HS-5 (cell line): Measurements from ENCODE around the gene FCHO1.
"Not testable (repeated sequence)": the region's sequence is repeated elsewhere in the genome, so short reads cannot be mapped to it uniquely, and the experiment has no call there.

Source experiments
- DNase-seq: peaks from one replicate; pipeline ENCODE4 v3.0.0-alpha.2; 2012; ENCODE audit warnings: low read depth

The FCHO1 gene

DNA sequence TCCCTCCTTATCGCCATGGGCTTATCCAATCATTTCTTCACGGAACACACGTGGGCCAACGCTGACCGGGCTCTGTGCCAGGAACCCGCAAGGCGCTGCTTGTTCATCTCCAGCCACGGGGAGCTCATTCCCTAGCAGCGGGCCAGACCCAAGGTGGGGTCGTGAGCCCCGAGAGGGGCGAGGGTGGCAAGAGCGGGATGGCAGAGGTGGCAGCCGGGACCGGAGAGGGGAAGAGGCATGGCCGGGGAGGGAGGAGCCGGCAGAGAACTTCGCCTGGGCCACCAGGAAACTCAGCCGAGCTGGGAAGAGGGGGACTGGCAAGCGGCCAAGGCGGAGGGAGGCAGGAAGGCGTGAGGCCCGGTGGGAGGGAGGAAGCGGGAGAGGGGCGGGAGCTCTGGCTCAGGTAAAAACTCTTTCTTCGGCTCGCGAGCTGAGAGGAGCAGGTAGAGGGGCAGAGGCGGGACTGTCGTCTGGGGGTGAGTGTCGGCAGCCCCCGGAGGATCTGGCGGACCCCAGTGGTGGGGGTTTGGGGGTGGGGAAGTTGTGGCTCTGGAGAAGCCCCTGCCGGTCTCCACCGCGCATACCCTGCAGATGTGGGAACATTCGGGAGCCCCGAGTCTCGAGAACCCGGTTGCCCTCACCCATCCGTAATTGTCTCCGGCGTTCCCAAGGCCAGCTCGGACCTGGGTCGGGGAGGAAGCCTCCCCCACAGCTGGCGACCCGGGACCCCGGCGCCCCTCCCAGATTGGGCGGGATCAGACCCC lies 43.6 kb downstream of the FCHO1 start, which contains the start of gene B3GNT3:
B3GNT3 (plus strand) TSS at position 408 of the 764 bp plus-strand sequence. CDS start 12,670 bp downstream, outside the sequence.
- DNase-seq: no peak

GRCh38 chr19:17795495-17795856 lies 44.2 kb downstream of the FCHO1 start:
- DNase-seq: no peak

DNA sequence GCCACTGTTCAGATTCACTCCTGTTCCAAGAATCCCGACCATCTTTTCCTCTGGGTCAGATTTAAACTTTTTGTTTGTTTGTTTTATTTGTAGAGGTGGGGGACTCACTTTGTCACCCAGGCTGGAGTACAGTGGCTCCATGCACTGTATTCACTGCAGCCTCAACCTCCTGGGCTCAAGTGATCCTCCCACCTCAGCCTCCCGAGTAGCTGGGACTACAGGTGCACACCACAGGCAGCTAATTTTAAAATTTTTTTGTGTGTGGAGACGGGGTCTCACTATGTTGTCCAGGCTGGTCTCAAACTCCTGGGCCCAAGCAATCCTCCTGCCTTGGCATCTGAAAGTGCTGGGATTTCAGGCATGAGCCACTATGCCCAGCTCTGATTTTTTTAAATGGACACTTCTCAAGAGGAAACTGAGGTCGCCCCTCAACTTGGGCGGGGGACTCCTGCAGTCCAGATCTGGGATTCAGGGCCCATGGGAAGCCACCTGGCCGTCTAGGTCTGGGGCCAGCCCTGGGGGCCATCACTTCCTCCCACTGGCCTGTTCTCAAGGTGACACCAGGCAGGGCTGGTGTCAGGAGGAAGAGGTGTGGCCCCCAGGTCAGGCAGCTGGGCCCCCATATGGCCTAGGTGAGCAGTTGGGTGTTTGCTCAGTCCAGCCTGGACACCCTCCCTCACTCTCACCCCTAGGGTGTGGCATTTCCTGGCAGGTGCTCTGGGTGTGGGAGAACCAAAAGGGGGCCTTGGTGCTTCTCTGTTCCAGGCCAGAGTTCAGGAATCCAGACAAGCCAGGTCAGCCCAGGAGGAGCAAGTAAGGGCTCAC lies 44.9 kb downstream of the FCHO1 start:
- no peak for DNase-seq

DNA sequence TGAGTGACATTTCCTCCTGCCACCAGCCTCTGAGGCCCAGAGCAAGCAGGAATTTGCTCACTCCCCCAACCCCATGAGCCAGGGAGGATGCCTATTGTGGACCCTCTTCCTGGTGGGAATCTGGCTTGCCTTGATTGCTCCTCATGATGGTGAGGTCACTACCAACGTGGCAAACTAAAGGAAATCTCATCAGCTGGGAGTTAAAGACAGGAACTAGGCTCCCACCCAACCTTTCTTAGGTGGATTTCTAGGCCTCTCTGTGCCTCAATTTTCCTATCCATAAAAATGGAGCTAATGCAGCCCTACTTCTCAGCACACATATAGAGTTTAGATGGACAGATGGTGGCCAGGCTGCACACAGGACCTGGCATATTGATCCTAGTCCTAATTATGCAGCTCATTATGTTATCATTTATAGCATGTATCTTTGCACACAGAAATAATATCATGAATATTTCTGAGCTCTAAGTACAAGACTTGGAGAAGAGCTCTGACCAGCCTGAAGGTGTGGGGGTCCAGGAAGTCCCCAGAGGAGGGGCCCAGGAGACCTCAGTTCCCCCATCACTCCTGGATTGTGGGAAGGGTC lies 45.7 kb downstream of the FCHO1 start:
- DNase-seq: no peak

DNA sequence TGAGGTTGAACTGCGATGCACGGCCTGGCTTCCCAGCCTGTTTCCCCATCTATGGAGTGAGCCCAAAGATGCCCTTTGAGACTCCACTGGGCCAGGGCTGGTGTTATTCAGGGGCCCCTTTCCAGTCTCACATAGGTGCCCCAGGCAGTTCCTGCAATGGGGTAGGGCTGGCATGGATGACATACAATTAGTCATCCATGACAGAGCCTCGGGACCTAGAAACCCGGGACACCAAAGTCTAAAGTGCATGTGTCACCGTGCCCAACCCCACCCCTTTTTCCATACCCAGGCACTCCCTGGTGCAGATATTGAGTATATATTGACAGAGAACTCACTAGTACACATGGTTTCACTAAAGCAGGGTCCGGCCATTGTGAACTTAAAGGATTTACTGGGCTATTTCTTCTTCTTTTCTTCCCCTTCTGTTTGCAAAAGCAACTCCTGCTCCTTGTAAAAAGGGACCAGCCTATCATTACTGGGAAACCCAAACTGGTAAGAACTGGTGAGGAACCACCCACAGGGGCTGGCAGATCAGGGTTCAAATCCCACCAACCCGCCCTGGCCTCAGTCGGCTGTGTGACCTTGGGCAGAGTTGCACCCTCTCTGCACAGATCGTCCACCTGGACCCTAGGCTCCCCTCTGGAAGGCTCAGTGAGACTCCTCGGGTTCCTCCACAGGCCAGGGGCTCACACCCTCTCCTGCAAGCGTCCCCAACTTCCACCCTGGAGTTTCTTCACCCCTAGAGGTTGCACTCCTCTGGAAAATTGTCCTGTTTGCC lies 46.3 kb downstream of the FCHO1 start:
- peak; percentile 60 for DNase-seq

- DNase-seq: not testable (repeated sequence)
Observed at GRCh38 chr19:17798599-17798998, 47.3 kb downstream of the FCHO1 start.

DNA sequence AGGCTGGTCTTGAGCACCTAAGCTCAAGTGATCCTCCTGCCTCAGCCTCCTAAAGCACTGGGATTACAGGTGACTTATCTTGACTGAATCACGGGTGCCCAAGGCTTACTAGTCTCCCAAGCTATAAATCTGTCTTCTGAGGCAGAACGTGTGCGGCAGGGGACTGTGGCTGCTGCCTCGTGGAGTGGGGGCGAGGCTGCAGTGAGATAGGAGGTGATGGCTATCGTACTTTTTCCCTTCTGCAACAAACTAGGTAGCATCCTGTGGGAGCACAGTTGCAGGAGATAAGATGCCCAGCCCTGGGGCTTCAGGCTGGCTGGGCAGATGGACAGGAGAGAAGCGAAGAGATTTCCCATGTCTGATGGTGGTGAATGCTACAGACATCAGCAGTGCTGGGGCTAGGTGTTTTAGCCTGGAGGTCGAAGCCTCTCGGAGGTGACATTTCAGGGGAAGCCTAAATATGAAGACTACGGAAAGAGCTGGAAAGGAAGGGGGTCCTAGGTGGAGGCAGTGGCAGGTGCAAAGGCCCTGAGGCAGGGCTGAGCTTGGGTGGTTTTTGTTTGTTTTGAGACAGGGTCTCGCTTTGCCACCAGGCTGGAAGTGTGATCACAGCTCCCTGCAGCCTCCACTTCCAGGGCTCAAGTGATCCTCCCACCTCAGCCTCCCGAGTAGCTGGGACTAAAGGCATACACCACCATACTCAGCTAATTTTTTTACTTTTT lies 51.0 kb downstream of the FCHO1 start:
- DNase-seq: no peak

- no peak for DNase-seq
Observed at GRCh38 chr19:17803264-17803896, 52.1 kb downstream of the FCHO1 start.

DNA sequence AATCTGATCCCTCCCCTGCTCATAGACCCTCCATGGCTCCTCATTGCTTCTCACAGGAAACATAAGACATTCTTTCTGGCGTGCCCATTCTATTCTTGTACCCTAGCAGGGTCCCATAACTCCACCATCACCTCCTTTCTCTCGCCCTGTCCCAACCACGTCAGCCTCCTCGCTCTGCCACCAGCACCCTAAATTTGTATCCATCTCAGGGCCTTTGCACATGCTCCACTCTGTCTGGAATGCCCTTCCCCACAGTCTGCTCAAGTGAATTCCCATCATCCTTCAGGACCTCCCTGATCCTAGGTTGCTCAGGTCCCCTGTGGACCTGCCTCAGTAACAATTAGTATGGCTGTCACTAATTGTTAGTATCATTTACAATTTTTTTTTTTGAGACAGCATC lies 54.1 kb downstream of the FCHO1 start:
- no peak for DNase-seq

- DNase-seq: no peak
Observed at GRCh38 chr19:17806945-17807344, 55.7 kb downstream of the FCHO1 start.

- DNase-seq: no peak
Observed at GRCh38 chr19:17807731-17808316, 56.5 kb downstream of the FCHO1 start.

GRCh38 chr19:17811103-17811502 lies 59.8 kb downstream of the FCHO1 start:
- no peak for DNase-seq

DNA sequence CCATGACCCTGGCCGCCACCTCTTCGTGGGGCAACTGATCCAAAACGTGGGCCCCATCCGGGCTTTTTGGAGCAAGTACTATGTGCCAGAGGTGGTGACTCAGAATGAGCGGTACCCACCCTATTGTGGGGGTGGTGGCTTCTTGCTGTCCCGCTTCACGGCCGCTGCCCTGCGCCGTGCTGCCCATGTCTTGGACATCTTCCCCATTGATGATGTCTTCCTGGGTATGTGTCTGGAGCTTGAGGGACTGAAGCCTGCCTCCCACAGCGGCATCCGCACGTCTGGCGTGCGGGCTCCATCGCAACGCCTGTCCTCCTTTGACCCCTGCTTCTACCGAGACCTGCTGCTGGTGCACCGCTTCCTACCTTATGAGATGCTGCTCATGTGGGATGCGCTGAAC lies 60.4 kb downstream of the FCHO1 start:
- no peak for DNase-seq

GRCh38 chr19:17812099-17812498 lies 60.8 kb downstream of the FCHO1 start:
- DNase-seq: no peak

DNA sequence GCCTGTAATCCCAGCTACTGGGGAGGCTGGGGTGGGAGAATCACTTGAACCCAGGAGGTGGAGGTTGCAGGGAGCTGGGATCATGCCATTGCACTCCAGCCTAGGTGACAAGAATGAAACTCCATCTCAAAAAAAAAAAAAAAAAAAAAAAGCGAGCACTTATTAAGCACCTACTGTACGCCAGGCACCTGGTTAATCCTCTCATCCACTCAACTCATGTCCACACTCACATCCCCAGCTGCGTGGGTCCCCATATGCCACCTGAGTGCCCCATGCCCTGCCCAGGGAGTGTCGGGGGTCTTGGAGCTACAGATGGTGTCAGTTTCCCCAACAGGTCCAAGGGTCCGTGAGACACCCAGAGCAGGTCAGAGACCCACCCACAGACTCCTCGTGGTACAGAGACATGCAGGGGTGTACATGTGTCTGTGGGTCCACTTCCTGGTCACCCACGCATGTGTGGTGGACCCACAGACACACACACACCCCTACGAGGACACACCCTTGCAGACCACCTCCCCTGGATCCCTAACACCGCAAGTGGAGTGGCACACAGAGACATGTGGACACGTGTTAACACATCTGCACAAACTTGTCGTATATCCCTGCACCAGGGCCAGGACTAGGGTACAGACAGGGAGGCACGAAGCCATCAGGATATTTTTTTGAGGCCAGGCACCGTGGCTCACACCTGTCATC lies 66.5 kb downstream of the FCHO1 start:
- DNase-seq: no peak

DNA sequence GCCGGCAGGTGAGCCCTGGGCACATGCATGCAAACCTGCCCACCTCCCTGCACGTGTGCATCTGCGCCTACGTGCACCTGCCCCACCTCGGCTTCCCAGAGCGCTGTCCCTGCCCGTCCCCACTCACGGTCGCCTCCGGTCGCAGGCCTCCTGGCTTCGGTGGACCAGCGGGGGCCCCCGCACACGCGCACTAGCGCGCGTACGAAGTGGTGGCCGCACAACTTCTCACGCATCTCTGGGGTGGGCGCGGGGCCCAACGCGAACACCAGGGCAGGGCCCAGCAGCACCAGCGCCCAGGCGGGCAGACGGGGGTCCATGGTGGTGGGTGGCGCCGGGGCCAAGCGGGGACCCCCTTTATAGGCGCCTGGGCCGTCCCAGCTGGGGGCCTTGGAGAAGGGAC lies 69.9 kb downstream of the FCHO1 start, which contains the start of gene INSL3:
INSL3 (minus strand) TSS at position 330 of the 400 bp plus-strand sequence; CDS start at position 317, 13 bp downstream.
- no peak for DNase-seq

- DNase-seq: no peak
Observed at GRCh38 chr19:17824339-17824738, 73.1 kb downstream of the FCHO1 start.

DNA sequence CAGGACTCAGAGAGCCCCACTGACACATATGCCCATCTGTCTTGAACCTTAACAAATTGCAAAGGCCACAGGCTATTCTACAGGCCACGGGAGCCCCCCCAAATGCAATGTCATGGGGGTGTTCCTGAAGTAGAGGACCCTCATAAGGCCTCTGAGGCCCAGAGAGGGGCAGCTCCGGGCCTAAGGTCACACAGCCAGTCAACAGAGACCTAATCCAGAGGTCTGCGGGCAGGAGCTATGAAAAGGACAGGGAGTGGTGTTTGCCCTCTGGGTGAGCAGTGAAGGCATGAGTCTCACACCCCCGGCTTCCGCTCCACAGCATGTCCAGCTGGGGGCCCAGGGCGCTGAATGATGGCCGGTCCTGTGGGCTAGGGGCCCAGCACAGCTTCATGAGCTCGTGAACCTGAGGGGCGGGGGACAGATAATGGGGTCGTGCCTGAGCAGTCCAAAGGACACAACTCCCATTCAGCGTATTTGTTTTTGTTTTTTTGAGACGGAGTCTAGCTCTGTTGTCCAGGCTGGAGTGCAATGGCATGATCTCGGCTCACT lies 75.3 kb downstream of the FCHO1 start:
- DNase-seq: no peak

DNA sequence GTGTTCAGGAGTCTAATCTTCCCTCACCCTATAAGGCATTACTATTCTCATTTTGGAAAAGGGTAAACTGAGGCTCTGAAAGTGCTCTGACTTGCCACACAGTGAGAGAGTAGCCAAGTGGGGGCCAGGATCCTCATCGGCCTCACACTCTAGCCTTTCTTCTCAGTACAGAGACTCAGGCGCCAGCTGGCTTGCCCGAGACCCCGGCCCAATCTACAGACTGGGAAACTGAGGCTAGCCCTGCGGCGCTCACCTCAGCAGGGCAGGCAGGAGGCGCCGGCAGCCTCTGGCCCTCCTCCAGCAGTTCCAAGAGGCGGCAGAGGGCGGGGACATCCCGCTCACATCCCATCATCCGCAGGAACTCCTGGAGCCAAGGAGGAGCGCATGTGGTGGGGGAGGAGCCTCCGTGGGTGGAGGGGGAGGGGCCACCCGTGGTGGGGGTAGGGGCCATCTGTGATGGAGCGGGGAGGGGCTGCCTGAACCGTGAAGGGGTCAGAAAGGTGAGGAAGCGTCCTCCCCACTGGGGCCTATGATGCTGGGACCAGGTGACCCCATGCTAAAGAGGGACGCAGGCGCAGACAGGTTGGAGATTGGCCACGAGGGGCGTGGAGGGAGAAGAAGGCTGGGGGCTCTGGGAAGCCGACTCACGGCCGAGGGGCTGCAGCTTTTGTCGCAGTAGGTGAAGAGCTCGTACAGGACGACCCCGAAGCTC lies 78.7 kb downstream of the FCHO1 start:
- DNase-seq: no peak
